IPS-NIHi11 (cell line): ENCODE data around the gene CETN2.
"Not testable (repeated sequence)": the region's sequence is repeated elsewhere in the genome, so short reads cannot be mapped to it uniquely, and the experiment has no call there.

Experiments
- DNase-seq: peaks from one replicate; pipeline ENCODE4 v3.0.0; 2012; ENCODE audit warnings: mixed read lengths, low spot score

CETN2 gene

DNA sequence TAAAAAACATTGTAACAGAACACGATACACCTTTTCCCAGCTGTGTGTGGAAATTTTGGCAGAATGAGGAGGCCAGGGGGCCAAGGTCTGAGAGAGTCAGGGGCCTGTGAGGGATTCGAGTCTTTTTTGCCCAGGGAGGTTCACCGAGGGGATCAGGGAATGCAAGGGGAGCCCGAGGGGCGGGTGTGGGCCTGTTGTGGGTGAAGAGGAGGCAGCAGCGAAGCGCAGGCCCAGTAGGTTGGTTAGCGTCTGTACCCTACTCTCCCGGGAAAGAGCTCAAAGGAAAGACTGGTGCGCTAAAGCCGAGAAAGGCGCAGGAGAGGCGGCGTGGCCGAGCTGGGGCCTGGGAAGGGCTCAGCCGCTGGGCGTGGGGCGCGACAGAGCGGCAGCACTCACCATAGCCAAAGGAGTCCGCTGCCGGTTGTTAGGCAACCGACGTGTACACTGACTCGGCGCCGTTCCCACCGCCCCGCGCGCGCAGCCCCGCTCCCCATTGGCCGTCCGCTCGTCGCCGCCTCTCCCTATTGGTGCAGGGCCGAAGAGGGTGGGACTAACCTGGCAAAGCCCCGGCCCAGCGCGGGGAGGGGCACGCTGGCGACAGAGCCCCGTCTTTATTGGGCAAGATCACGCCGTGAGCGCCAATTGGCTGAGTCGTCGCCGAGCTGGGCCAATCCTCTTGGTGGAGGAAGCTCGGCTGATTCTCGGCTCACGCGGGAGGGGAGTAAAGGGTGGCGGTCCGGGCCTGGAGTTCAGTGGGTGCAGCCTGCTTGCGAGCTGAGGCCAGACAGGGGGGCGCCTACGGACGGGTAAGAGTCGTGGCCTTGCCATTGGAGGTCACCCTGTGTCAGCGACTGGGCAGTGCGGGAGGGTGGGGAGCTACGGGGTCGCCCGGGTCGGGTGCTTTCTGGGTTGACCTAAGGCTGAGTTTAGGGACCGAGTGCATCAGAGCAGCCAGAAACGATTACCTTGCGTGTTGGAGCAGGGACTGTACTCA lies at the start of gene CETN2, which contains the start of gene NSDHL:
Gene CETN2 (minus strand): TSS at position 446 of the 994 bp plus-strand sequence. CDS start 47 bp downstream, at position 399.
Gene NSDHL (plus strand): TSS at position 752 of the 994 bp plus-strand sequence. CDS start 15,262 bp downstream, outside the sequence.
- peak; percentile 98 for DNase-seq

- no peak for DNase-seq
Measured at GRCh38 chrX:152878976-152879755, 48.6 kb upstream of the CETN2 start.

DNA sequence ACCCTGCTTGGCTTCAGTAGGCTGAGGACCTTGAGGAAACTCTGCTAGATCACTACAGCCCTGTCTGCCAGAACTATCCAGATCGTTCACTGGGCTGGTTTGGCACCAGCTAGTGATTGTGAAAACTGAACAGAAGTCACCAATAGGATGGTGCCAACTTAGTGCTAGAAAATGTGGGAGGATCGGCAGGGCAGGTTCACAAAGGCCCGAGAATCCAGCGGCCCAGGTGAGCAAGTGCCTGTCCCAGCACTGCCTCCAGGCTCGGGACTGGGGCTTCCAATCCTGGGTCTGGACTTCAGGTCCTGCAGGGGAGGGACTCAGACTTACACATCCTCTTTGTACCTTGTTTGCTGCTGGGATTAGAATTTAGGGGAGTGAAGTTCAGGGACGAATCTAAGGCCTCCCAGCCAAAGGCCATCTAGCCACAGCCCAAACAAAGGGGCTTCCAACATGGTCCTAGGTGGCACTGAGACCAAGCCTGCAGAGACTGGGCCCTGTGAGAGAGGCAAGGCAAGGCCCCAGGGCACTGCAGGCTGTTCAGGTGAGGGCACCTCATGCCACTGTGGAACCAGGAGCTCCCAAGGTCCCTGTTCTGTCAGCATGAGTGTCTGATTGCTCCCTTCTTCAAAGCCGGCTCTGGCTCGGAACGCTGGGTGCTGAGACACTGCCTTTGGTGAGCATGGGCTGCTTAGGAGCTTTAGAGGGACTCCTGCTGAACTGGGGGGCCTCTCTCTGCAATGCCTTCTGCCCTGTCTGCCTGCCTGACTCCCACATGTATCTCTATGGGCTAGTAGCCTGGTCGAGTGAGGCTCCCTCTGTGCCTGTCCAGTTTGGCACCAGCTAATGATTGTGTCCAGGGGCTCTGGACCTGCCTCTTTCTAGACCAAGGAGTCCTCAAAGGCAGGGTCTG lies 46.6 kb upstream of the CETN2 start:
- DNase-seq = no peak

- DNase-seq = no peak
Measured at GRCh38 chrX:152873361-152873760, 42.8 kb upstream of the CETN2 start.

DNA sequence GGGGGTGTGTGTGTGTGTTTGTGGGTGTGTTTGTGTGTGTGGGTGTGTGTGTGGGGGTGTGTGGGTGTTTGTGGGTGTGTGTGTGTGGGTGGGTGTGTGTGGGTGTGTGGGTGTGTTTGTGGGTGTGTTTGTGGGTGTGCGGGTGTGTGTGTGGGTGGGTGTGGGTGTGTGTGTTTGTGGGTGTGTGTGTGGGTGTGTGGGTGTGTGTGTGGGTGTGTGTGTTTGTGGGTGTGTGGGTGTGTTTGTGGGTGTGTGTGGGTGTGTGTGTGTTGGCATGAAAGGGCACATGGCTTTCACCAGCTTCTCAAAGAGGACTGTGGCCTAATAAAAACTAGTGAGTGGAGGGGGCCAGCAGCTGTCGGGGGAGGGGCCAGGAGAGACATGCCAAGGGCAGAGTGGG lies 42.0 kb upstream of the CETN2 start:
- no peak for DNase-seq

GRCh38 chrX:152871260-152871659 lies 40.7 kb upstream of the CETN2 start:
- DNase-seq = no peak

- no peak for DNase-seq
Measured at GRCh38 chrX:152869972-152870371, 39.4 kb upstream of the CETN2 start.

DNA sequence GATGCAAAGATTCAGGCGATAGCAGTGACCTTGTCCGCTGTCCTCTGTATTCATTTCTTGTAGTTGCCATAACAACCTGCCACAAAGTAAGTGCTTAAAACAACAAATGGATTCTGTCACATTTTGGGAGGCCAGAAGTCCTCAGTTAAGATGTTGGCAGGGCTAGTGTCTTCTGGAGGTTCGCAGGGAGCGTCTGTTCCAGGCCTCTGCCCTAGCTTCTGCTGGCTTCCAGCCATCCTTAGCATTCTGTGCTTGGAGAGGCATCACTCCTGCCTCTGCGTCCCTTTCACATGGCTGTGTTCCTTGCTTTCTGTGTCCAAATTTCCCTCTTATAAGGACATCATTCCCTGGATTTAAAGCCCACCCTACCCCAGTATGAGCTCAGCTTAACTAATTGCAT lies 35.8 kb upstream of the CETN2 start:
- no peak for DNase-seq

GRCh38 chrX:152865232-152865920 lies 34.8 kb upstream of the CETN2 start:
- no peak for DNase-seq

DNA sequence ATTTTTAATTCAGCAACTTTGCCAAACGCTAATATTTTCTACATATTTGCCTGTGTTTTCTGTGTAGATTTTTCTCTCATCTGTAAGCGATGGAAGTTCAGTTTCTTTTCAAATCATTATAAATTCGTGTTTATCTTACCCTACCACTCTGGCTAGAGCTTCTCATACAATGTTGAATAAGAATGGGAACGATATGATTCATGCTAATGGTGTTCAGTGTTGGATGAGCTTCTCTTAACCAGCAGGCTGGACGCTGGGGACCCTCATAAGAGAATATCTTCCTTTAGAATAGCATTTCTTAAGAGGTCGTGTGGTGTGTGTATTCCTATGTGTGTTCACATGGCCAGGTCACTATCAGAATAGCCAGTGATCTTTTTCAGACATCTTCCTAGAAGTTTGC lies 31.3 kb upstream of the CETN2 start:
- DNase-seq = no peak

- no peak for DNase-seq
Measured at GRCh38 chrX:152861116-152861515, 30.6 kb upstream of the CETN2 start.

DNA sequence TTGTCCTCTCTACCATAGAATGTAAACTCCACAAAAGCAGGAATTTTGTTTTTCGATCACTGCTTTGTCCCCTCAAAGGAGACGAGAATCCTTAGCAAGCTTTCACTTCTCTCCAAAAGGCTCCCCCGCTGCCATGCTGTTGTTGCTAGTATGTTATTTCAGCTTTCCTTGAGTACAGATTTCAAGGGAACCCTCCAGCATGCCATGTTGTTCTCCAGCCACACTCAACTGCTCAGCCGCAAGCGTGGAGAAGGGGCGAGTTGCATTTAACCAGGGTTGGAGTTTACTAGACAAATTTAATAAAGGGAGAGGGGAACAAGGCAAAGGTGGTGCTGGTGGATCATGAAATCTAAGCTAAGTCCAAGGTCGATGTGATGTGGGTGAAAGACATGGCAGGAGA lies 23.4 kb upstream of the CETN2 start:
- no peak for DNase-seq

- no peak for DNase-seq
Measured at GRCh38 chrX:152850465-152850864, 19.9 kb upstream of the CETN2 start.

DNA sequence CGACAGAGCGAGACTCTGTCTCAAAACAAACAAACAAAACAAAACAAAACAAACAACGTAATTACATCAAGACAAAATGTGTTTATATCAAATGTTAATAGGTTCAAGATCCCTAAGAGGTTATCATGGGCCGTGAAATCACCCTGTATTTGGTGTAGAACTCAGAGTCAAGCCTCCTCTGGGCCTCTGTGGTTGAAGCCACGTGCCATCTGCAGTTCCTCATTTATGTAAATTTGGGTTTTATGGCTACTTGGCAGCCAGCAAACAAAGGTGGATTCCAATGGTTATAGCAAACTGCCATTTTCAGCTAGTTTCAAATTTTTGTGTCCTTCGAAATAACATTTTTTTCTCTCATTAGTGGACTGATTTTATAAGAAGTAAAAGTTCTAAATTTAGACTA lies 16.7 kb upstream of the CETN2 start:
- no peak for DNase-seq

- DNase-seq = no peak
Measured at GRCh38 chrX:152845618-152846240, 15.2 kb upstream of the CETN2 start.

DNA sequence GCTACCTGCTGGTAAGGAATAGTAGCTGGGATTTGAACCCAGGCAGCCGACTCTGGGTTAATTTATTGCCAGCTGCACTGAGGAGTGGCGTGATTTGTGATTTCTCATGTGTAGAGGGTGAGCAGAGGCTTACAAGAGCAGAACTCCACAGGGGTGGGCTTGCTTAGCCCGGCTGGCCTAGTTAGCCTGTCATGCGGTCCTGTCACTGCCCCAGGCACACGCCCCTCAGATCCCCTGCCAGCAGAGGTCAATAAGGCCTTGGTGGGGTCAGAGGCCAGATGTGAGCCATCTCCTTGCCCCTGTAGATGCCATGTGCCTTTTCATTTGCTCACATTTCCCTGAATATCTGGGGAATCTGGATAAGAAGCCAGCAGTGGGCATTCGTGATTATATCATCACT lies 13.7 kb upstream of the CETN2 start:
- no peak for DNase-seq

GRCh38 chrX:152843852-152844251 lies 13.3 kb upstream of the CETN2 start:
- DNase-seq = no peak

GRCh38 chrX:152842772-152843338 lies 12.3 kb upstream of the CETN2 start:
- no peak for DNase-seq

DNA sequence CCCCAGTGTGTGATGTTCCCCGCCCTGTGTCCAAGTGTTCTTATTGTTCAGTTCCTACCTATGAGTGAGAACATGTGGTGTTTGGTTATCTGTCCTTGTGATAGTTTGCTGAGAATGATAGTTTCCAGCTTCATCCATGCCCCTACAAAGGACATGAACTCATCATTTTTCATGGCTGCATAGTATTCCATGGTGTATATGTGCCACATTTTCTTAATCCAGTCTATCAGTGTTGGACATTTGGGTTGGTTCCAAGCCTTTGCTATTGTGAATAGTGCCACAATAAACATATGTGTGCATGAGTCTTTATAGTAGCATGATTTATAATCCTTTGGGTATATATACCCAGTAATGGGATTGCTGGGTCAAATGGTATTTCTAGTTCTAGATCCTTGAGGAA lies 4.9 kb upstream of the CETN2 start:
- not testable (repeated sequence) for DNase-seq

GRCh38 chrX:152833378-152833777 lies 2.8 kb upstream of the CETN2 start:
- DNase-seq = no peak
